DMS79 treated with DMSO at 0.1 percent for 48 hours (cell line): ENCODE measurements around the gene SLC6A1.

Source experiments
- DNase-seq: peaks from one replicate; lab custom pipeline; 2025; lab: John Stamatoyannopoulos, UW

The SLC6A1 gene

GRCh38 chr3:10993729-10994065 is 1.1 kb downstream of the SLC6A1 start:
- no peak for DNase-seq

- no peak for DNase-seq
These were observed 1.8 kb downstream of the SLC6A1 start for GRCh38 chr3:10994306-10994705.

- no peak for DNase-seq
These were observed 3.3 kb downstream of the SLC6A1 start for GRCh38 chr3:10995871-10996270.

GRCh38 chr3:10996345-10997013 is 3.9 kb downstream of the SLC6A1 start:
- DNase-seq = peak; percentile 9

- no peak for DNase-seq
These were observed 4.6 kb downstream of the SLC6A1 start for GRCh38 chr3:10997196-10997595.

GRCh38 chr3:10998542-10998941 is 6.0 kb downstream of the SLC6A1 start:
- no peak for DNase-seq

GRCh38 chr3:10999221-11000107 is 6.9 kb downstream of the SLC6A1 start:
- no peak for DNase-seq

GRCh38 chr3:11000528-11000927 is 8.0 kb downstream of the SLC6A1 start:
- DNase-seq = no peak

- no peak for DNase-seq
These were observed 8.6 kb downstream of the SLC6A1 start for GRCh38 chr3:11001020-11001657.

- no peak for DNase-seq
These were observed 9.1 kb downstream of the SLC6A1 start for GRCh38 chr3:11001658-11002021.

- DNase-seq = no peak
These were observed 9.8 kb downstream of the SLC6A1 start for GRCh38 chr3:11002371-11002807.

GRCh38 chr3:11004563-11004962 is 12.0 kb downstream of the SLC6A1 start:
- DNase-seq = no peak

- DNase-seq = no peak
These were observed 13.2 kb downstream of the SLC6A1 start for GRCh38 chr3:11005686-11006256.

GRCh38 chr3:11006986-11007933 is 14.7 kb downstream of the SLC6A1 start:
- no peak for DNase-seq

- no peak for DNase-seq
These were observed 17.4 kb downstream of the SLC6A1 start for GRCh38 chr3:11009898-11010297.

- DNase-seq = no peak
These were observed 18.0 kb downstream of the SLC6A1 start for GRCh38 chr3:11010426-11011165.

GRCh38 chr3:11014253-11014652 is 21.7 kb downstream of the SLC6A1 start:
- no peak for DNase-seq

- no peak for DNase-seq
These were observed 22.2 kb downstream of the SLC6A1 start for GRCh38 chr3:11014752-11015151.

GRCh38 chr3:11015369-11015768 is 22.8 kb downstream of the SLC6A1 start:
- no peak for DNase-seq

- DNase-seq = no peak
These were observed 24.2 kb downstream of the SLC6A1 start for GRCh38 chr3:11016727-11017126.
